GM08714 (cell line): Measurements from ENCODE around the gene MED12L.
"Not testable (repeated sequence)": the region's sequence is repeated elsewhere in the genome, so short reads cannot be mapped to it uniquely, and the experiment has no call there.

Experiments used
- H3K4me3 ChIP-seq: fragments of 200-500 bp; sonication (Bioruptor generic); 2 replicates; pipeline ENCODE4 v1.5.1; 2014; ENCODE audit warnings: mild to moderate bottlenecking, low read length, inconsistent platforms
- ZNF274 ChIP-seq: IDR thresholded peaks from 2 replicates; pipeline ENCODE4 v1.6.1; 2012; ENCODE audit warnings: mild to moderate bottlenecking, low read depth, low read length

The MED12L gene

DNA sequence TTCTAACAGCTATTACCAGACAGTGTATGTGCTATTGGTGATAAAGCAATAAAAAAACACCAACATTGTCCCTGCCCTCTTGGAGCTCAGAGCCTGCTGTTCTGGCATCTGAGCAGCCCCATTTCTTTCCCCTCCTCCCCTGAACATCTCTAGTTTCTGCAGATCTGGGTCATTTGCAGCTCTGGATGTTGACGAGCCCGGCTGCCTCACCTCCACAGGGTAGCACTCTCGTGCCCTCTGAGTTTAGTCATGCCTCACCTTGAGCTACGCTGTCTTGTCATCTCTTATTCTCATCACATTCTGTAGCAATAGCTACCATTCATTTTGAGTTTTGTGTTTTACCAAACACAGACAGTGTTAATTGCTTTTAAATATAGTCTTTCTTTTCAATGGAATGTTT lies 147.5 kb downstream of the MED12L start:
- H3K4me3 ChIP-seq = no peak overlapping the region
- TF ChIP-seq ZNF274 = no peak

DNA sequence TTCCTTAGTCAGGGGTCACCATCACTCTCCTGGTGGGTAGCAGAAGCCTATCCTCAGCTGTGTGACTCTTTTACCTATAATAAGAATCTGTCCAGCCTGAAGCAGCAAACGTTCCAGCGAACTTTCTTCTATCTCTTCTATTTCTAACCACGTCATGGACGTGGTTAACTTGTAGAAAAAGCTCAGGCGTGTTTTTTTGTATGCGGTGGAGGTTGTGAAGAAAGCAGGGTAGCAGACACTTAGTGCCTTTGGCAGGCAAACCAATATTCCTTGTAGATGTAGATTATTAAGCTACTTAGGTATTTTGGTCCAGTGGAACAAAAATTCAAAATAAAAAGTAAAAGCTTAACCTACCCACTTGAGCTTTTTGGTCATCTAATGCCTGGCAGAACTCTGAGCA lies 149.4 kb downstream of the MED12L start:
- H3K4me3 ChIP-seq = no peak overlapping the region
- no peak for TF ChIP-seq ZNF274

DNA sequence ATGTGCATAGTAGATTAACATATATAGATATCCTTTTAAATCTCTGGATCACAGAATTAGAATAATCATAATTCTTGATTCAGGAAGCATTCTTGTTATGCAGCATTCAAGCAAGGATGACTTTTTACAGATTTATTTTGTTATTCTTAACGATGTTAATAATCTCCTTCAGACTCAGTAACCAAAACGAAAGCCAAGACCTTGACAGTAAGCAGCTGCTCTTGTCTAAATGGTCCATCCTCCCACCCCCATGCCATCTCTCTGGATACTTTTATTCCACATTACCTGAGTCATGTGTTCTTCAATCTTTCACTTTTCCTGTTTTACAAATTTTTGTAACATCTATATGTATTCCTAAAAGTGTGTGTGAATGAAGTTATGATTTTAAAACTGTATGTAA lies 150.9 kb downstream of the MED12L start:
- no peak for TF ChIP-seq ZNF274
- H3K4me3 ChIP-seq = no peak overlapping the region

DNA sequence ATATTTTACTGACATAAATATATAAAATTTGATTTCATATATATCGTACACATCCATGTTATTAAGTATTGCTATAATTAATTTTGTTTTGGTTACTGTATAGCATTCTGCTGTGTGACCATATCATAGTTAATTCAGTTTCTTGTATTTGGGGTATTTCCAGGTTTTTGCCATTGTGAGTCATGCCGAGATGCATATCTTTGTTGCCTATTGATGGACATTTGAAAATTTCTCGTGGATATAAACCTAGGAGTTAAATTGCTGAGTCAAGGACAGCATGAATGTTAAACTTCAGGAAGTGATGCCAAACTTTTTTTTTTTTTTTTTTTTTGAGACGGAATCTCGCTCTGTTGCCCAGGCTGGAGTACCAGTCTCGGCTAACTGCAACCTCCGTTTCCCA lies 151.3 kb downstream of the MED12L start:
- no peak overlapping the region for H3K4me3 ChIP-seq

DNA sequence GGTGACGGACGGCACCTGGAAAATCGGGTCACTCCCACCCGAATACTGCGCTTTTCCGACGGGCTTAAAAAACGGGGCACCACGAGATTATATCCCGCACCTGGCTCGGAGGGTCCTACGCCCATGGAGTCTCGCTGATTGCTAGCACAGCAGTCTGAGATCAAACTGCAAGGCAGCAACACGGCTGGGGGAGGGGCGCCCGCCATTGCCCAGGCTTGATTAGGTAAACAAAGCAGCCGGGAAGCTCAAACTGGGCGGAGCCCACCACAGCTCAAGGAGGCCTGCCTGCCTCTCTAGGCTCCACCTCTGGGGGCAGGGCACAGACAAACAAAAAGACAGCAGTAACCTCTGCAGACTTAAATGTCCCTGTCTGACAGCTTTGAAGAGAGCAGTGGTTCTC lies 156.5 kb downstream of the MED12L start:
- not testable (repeated sequence) for H3K4me3 ChIP-seq

More for the DNA sequence above, 151.3 kb downstream of the MED12L start:
- no peak for TF ChIP-seq ZNF274

DNA sequence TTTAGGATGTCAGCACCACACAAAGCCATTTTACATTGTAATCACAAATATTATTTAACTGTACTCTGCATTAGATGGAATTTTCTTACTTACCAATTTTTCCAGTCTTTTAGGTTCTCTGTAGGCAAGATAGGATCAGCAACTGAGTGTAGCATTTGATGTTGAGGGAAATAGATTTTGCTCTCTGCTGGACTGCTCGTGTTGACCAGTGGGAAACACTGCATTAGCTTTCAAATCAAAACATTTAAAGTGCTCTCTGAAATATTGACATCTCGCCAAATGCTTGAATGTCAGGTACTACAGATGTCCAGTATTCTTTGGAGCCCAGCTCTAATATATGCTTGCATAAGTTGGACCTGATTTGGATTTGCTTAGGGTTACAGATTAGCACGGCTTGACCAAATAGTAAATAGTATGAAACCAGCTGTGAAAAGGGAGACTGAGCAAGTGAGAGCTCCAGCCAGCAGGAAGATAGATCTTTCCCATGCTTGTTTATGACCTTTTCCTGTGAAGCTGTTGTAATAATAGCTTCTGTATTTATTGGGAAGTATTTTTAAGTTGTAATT lies 163.4 kb downstream of the MED12L start:
- H3K4me3 ChIP-seq = no peak overlapping the region
- no peak for TF ChIP-seq ZNF274

DNA sequence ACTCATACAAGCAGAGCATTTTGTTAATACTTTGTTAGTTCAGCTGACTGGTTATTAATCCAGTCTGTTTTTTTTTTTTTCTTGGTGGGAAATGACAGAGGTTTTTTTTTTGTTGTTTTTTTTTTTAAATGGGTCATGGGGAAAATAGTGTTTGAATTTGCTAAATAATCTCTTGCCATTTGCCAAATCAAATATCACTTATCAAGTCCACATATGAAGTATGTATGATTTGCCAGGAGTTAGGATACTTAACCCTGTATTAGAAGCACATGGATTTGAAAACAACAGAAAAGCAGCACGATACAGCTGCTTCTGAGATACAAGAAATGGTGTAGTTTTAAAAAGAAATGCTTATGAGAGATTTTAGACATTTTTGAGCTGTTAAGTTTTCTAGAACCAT lies 171.3 kb downstream of the MED12L start:
- no peak overlapping the region for H3K4me3 ChIP-seq
- no peak for TF ChIP-seq ZNF274

DNA sequence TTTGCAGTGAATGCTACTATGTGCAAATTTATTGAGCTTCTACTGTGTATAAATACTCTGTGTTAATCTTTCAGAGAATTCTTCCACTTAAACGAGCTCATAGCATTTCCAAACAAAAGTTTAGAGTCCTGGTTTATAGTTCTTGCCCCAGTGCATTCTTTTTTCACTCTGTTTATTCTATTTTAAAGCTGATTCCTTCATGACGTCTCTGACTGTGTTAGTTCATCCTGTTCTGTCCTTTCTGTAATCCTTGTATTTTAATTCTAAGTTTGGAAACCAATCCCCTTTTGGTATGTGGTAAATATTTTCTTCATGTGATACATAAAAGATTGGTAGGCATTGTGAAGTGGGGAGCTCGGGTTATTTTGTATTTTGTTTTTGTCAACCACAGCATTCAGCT lies 174.2 kb downstream of the MED12L start:
- H3K4me3 ChIP-seq = no peak overlapping the region
- no peak for TF ChIP-seq ZNF274

DNA sequence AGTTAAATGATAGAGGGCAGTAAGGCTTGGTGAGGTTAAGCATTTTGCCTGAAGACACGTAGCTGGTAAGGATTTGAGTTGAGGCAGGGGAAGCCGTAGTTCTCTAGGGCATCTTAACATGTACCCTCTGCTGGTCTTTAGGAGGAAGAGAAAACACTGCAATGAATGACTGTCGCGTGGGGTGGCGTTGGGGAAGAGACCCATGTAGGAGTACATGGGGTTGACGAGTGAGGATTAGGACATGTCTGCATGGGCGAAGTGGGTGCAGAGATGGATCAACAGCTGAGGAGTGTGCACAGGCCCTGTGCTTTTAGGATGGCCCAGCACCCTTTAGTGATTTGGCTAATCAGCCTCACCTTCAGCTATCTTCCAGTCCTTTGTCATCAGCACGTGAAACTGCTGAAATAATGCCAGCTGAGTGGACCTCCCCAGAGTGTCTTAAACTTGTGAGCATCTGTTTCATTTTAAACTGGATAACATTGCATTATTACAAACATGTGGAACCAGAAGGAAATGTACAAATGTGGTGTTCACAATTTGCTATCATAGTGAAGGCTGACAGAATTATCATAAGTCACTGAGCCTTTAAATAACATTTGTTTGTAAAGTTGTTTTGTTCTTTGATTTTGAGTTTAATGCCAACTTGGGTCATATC lies 177.5 kb downstream of the MED12L start:
- no peak overlapping the region for H3K4me3 ChIP-seq
- TF ChIP-seq ZNF274 = no peak

DNA sequence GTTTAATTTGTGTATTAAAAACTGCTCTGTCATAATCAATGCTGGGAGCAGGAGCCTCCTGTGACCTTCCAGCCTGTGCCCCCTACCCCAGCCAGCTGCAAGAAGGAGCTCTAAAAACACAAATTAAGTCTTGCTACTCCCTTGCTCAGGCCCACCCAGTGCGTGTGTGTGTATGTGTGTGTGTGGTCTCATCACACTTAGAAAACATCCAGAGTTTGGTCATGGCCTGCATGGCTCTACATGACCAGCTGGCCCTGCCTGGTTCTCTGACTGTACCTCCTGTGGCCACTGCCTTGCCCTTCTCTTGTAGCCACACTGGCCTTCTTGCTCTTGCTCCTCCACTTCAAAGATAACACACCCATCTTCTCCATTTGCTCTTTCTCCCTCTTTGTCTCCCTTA lies 179.1 kb downstream of the MED12L start:
- no peak overlapping the region for H3K4me3 ChIP-seq
- TF ChIP-seq ZNF274 = no peak

DNA sequence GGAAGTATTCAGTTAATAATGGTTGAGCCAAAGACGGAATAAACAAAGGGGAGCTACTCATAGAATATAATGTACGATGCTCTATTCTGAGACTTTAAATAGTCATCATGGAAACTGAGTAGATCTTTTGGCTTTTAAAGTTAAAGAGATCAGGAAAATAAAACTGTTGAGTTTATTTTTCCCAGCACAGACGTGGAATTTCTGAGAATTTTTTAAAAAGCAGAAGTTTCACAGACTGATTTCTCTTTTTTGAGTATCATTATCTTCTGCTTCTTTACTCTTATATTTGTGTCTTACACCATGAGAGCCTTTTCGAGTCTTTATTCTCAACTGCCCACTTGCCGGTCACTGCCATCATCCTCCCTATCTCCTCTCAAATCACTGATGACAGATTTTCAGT lies 179.7 kb downstream of the MED12L start:
- no peak overlapping the region for H3K4me3 ChIP-seq
- no peak for TF ChIP-seq ZNF274

DNA sequence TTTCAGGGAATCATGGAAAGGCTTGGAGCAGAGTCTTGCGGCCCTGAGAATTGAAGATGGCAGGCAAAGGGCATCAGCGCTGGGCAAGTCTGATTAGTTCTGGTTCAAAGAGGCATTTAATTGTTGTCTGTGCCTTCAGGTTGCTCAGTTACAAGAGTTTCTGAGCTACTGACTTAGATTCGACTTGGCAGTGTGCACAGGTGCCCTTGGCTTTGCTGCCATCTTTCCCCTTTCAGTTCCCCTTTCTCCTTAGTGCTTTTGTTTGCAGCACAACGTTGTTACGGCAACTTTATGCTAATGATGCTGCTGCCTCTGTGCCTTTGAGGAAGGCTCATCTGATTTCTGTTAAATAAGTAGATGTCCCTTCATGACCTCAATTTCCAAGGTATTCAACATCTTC lies 180.4 kb downstream of the MED12L start:
- H3K4me3 ChIP-seq = no peak overlapping the region

DNA sequence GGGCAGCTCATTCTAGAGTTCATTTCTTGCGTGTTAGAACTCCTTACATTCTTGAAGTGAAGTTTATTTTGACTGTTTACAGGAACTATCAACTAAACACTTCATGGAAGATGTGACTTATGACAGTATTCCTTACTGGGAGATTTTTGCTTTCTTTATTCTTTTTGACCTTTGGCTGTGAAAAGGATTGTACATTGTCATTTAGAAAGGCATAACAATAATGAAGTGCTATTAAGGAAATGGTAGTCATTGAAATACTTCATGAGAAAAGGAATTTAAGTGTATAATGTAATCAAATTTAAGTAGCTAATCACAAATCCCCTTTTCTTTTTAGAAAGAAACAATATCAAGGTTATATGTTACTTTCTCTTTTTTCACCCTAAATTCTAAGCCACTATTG lies 181.6 kb downstream of the MED12L start:
- H3K4me3 ChIP-seq = no peak overlapping the region
- no peak for TF ChIP-seq ZNF274

More for the DNA sequence above, 180.4 kb downstream of the MED12L start:
- no peak for TF ChIP-seq ZNF274

DNA sequence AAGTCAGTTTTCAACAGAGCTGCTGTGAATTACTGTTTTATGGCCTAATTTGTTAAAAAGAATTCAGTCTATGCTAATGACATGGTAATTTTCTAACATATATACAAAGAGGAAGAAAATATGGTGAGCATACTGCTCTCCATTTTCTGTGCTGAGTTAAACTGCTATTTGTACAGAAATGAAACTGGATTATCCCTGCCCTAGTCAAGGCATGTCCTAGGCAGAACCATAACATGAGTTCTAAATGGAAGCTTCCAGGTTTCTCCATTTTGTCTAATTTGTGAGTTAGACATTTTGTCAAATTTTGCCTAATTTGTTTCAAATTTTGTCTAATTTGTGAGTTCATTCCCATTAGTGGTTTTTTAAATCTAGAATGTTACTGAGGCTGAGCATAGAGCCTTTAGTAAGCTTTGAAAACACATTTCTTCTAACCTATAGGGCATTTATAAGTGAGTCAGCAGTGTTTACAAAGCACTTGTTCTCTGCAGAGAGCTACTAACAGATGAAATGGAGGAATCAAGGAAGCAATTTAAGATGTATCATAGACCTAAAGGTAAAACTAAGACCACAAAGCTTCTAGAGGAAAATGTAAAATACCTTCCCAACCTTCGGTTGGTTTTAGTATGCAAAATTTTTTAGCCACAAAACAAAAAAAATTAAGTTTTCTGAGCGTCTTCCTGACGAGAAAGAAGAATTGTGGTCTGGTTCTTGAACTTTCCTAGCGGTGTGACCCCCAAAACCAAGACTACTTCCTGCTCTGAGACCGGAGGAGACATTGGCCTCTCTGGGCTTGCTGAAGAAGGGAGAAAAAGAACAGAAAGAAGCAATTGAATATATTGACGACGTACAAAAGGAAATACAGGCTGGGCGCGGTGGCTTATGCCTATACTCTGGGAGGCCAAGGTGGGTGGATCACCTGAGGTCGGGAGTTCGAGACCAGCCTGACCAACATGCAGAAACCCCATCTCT lies 183.1 kb downstream of the MED12L start:
- no peak for TF ChIP-seq ZNF274

DNA sequence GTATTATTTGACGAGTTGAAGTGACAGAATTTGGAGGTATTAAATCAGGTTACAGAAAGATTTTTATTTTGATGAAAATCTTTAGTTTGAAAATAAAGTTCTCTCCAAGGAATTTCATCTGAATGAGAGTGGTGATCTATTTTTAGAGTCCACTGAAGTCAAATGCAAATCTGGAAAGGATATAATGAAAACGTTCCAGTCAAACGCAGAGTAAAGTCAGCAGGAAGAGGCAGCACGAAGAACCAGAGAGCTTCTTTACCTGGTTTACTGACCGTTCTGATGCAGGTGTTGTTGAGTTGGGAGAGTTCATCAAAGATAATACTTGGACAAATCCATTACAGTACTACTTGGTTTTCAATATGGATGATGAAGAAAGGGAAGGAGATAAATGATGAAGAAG lies 184.2 kb downstream of the MED12L start:
- H3K4me3 ChIP-seq = no peak overlapping the region
- TF ChIP-seq ZNF274 = no peak

More for the DNA sequence above, 183.1 kb downstream of the MED12L start:
- no peak overlapping the region; the same call in 1 of the 2 replicates for H3K4me3 ChIP-seq

DNA sequence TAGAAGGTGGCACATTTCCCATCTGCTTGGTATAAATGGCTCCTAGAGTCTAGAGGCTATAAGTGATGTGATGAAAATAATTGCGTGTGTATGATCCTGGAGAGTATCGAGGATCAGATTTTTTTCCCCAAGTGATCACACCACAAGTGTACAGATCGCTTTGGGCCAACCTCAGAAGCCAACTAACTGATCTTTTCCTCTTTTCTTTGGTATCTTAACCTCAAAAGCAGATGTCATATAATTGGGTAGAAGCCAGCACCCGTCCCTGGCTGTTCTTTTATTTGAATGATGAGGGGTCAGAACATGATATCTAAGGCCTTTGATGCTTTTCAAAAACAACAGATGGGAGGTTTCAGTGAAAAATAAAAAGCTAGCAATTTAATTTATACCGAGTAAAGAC lies 189.6 kb downstream of the MED12L start:
- no peak overlapping the region for H3K4me3 ChIP-seq
- TF ChIP-seq ZNF274 = no peak
